Mesenteric fat pad (tissue), 1 donor: ENCODE data around the gene FBXO10. TPM values are rescaled to one million over a fixed set of nuclear protein-coding genes. Genes with fewer than 3 reads are reported as not detected.
"Not testable (repeated sequence)": the region's sequence is repeated elsewhere in the genome, so short reads cannot be mapped to it uniquely, and the experiment has no call there.

Experiments
- DNase-seq: peaks from one replicate; pipeline ENCODE4 v3.0.0-alpha.2; 2020; ENCODE audit warnings: low spot score
- long read RNA-seq: library from polyadenylated mRNA; unstranded; transcript quantifications from one replicate; pipeline ENCODE4 v2.0.0, GENCODE V29; 2020
- total RNA-seq: library from RNA; stranded (reverse); fragmentation: NEBNext Ultra II Directional; extraction: Animal tissue kit (Norgen Biotek cat#: 25700); gene quantifications from one replicate; pipeline ENCODE4 v1.2.1, GENCODE V29; 2021
- donor health status: DM: yes; HTN: yes; CAD: no.

The FBXO10 gene, protein sequence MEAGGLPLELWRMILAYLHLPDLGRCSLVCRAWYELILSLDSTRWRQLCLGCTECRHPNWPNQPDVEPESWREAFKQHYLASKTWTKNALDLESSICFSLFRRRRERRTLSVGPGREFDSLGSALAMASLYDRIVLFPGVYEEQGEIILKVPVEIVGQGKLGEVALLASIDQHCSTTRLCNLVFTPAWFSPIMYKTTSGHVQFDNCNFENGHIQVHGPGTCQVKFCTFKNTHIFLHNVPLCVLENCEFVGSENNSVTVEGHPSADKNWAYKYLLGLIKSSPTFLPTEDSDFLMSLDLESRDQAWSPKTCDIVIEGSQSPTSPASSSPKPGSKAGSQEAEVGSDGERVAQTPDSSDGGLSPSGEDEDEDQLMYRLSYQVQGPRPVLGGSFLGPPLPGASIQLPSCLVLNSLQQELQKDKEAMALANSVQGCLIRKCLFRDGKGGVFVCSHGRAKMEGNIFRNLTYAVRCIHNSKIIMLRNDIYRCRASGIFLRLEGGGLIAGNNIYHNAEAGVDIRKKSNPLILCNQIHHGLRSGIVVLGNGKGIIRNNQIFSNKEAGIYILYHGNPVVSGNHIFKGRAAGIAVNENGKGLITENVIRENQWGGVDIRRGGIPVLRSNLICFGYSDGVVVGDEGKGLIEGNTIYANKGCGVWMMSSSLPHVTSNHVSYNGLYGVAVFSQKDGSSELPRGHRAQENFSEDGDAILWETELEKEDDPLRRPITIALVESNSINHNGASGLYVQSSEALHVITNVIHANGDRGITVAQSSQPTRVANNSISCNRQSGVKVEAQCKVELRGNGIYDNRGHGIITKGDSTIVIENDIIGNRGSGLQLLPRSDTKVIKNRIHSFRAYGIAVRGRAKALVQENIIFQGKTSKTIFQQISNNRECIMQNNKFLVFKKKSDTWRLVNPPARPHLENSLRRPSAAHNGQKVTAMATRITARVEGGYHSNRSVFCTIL
- total RNA-seq = 10.6 TPM
- long read RNA-seq, partial matches to known transcripts = 4 of 7 reads
- long read RNA-seq, other reads (novel, unspliced or antisense) = 3 of 7 reads

- DNase-seq = peak; percentile 93
Observed at GRCh38 chr9:37575921-37576721, at the start of gene FBXO10. FBXO10 (minus strand) TSS chr9:37576380; CDS start chr9:37541768, 34,612 bp downstream.

- DNase-seq = no peak
Observed at GRCh38 chr9:37625758-37626147, 49.6 kb upstream of the FBXO10 start.

DNA sequence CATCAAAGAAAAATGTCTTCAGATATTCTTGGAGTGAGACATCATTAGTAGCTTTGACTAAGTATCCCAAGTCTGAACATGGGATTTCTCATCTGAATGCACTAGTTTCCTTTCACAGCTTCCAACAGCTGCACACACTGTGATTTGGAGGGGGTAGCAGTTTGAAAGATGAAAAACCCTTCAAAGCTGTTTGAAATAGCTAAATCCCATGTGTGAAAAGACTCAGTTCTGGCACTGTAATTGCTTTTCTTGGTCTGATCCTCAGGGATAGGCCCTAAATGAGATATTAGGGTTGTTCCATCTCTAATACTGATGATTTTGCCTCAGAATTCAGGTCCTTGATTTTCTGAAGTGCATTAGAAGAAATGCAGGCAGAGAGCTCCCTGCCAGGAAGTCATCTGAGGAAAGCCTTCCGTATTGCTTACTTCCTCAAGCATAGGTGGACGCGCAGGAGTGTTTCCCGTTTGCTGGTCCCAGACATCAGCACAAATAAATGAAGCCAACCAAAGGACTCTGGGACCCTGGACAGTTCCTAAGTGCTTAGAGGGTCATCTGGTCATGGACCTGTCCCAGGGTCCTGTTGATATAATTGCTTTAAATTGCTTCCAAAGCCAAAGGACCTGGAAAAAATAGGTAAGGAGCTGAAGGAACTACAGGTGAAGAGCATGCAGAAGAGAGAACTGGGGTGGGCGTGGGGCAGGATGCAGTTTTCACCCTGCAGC is 49.0 kb upstream of the FBXO10 start:
- DNase-seq = no peak

DNA sequence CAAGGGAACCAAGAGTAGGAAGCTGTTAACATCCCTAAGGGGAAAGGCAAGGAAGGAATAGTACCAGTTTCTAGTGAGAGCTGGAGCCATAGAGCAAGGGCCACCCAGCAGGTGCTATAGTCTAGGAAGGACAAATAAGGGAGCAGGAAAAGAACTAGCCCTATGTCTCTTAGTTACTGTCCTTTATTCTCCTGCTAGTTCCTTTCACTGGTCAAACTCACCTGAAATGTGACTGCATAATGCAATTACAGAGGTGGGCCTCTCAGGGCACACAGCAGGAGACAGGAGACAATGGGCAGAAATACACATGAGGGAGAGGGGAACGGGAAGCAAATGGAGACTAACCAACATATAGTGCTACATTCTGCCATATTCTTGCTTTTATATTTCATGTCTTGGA is 47.9 kb upstream of the FBXO10 start:
- no peak for DNase-seq

DNA sequence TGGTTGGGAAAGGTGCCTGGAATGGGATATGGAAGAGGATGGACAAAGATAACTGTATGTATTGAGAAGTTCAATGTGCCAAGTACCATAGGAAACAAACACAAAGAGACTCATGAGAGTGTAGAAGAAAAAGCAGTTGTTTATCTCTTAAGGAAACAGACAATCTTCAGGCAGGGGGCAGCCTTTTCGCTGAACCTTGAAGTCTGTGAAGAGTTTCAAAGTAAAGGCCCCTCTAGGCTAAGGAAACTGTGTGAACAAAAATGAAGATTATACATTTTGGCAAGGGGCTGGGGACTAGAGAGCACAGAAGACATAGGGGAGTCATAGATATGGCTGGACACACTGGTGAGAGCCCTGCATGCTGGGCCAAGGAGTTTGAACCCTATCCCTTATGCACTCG is 47.1 kb upstream of the FBXO10 start:
- no peak for DNase-seq

GRCh38 chr9:37622462-37622861 is 46.3 kb upstream of the FBXO10 start:
- no peak for DNase-seq

GRCh38 chr9:37621273-37622121 is 45.3 kb upstream of the FBXO10 start:
- no peak for DNase-seq

DNA sequence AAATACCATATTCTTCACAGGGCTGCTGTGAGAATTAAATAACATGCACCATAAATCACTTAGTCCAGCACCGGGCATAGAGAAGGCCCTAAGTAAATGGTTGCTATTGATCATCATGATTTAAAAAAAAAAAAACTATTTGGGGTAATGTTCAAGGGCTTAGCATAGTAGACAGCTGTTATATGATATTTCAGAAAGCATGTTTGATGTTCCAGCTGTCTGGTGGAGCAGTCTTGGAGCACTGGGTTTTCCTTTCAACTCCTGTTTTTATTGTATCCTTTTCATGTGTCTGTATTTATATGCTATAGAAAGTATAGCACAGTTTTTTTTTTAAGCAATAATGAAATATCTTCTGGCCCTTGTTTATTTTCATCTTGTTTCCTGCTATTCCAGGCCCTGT is 44.2 kb upstream of the FBXO10 start:
- no peak for DNase-seq

DNA sequence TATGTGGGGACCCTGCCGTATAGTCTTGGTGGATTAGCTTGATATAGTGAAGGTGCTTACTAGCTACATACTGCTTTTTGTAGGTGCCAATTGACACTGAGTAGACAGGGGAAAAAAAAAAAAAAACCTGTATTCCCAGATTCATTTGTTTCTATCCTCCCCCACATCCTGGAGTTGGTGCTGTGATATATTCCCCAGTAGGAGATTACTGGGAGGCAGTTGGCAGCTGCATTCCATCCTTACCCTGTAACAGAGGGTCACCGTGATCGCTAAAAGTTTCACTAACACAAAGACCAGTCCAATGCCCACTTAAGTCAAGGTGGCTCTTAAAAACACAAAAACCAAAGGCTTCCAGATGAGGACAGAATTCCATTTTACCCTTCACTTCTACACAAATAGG is 43.6 kb upstream of the FBXO10 start:
- DNase-seq = no peak

DNA sequence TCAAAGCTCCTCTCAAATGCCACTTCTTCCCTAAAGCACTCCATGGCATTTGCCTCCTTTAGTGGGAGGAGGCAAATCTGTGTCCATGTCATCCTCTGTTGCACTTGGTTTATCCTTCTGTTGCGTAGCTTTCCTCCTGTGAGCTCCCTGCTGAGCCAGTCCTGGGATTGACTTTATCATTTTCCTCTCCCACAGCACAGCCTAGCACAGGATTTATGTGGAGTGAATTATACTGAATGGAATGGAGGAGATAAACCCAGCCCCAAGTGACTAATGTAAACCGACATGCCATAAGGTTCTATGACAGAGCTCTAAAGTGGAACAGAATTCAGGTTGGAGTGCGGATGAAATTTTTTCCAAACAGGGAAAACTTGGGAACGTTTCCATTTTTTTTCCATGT is 42.6 kb upstream of the FBXO10 start:
- no peak for DNase-seq

DNA sequence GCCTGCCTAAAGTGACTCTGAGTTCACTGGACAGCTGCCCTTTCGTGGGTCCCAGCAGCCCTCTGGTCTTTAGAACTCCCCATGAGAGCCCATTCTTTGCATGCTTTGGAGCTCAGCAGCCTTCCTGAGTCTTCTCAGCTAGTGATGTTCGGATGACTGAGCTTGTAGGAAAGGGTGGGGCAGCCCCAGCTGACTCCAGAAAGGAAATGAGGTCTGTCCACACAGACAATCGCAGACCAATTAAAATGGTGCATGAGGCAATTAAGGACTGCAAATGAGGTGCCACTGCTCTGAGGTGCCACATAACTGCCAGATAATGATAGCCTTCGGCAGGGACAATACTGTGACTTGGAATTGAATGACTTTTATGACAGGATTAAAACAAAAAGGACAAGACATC is 41.7 kb upstream of the FBXO10 start:
- no peak for DNase-seq

DNA sequence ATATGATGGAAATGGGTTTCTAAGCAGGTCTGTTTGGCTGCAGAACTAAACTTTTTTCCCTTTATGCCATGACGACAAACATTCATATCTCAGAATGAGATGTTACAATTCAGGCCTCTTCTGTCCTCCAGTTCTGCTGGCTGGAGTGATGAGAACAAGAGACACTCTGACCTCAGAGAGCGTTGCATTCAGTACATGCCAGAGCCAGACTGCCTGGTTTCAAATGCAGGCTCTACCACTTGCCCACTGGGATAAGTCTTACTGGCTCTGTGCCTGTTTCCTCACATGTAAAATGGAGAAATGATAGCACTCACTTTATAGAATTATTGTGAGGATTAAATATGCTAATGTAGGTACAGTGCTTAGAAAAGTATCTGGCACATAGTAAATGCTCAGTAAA is 41.0 kb upstream of the FBXO10 start:
- DNase-seq = no peak

- DNase-seq = no peak
Observed at GRCh38 chr9:37611961-37612360, 35.8 kb upstream of the FBXO10 start.

GRCh38 chr9:37611014-37611413 is 34.8 kb upstream of the FBXO10 start:
- DNase-seq = no peak

DNA sequence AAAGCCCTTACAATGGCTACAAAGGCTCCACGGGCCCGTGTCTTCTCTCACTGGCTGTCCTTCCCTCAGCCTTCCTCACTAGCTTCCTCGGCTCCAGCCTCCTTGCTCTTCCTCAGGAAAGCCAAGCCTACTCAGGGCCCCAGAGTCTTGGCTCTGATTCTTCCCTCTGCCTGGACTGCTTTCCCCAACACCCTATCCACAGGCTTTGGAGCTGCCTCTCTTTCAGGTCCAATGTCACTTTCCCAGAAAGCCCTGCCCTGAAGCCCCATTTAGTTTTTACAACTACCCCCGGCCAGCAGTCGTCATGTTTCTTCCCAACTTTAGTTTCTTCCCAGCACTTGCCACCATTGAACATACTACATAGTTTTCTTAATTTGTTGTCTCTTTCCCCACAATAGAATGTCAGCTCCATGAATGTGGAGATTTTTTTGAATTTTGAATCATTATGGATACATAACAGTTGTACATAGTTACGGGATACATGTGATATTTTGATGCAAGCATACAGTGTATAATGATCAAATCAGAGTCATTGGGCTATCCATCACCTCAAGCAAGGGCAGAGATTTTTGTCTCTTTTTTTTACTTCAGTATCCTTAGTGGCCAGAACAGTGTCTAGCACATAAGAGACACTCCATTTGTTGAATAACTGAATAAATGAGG is 33.7 kb upstream of the FBXO10 start:
- no peak for DNase-seq

- no peak for DNase-seq
Observed at GRCh38 chr9:37608250-37608649, 32.1 kb upstream of the FBXO10 start.

- no peak for DNase-seq
Observed at GRCh38 chr9:37604296-37604695, 28.1 kb upstream of the FBXO10 start.

- no peak for DNase-seq
Observed at GRCh38 chr9:37602817-37603216, 26.6 kb upstream of the FBXO10 start.

DNA sequence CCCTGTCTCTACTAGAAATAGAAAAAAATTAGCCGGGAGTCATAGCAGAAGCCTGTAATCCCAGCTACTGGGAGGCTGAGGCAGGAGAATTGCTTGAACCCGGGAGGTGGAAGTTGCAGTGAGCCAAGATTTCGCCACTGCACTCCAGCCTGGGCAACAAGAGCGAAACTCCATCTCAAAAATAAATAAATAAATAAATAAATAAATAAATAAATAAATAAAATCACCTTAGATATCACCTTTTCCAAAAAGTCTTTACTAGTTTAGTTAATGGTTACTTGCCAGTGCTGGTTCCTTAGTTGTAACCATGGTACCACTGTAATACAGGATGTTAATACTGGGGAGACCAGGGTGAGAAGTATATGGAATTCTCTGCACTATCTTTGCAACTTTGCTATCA is 25.9 kb upstream of the FBXO10 start:
- not testable (repeated sequence) for DNase-seq
